Hepatocyte (in vitro differentiated cells): Measurements from ENCODE around the gene DUSP16. TPM values are rescaled to one million over a fixed set of nuclear protein-coding genes. Genes with fewer than 3 reads are reported as not detected.
"Not testable (repeated sequence)": the region's sequence is repeated elsewhere in the genome, so short reads cannot be mapped to it uniquely, and the experiment has no call there.

Experiments
- DNase-seq: peaks from one replicate; pipeline ENCODE4 v3.0.0-alpha.2; 2016; ENCODE audit warnings: low spot score
- H2AFZ ChIP-seq: fragments of 200-600 bp; sonication (generic); 2 replicates; pipeline ENCODE4 v1.6.0; 2016; ENCODE audit warnings: antibody characterized with exemption, mild to moderate bottlenecking
- H3K27ac ChIP-seq: fragments of 200-600 bp; sonication (generic); 2 replicates; pipeline ENCODE4 v1.5.1; 2016; ENCODE audit warnings: mild to moderate bottlenecking
- H3K27me3 ChIP-seq: fragments of 200-600 bp; sonication (generic); 2 replicates; pipeline ENCODE4 v1.6.1; 2016
- H3K36me3 ChIP-seq: fragments of 200-600 bp; sonication (generic); replicated peaks from 2 replicates; pipeline ENCODE4 v1.5.1; 2016; ENCODE audit warnings: low read depth; ENCODE audit not compliant: insufficient read depth
- H3K4me1 ChIP-seq: fragments of 200-600 bp; sonication (generic); 2 replicates; pipeline ENCODE4 v1.5.1; 2016; ENCODE audit warnings: mild to moderate bottlenecking, moderate library complexity; ENCODE audit not compliant: insufficient read depth
- H3K4me2 ChIP-seq: fragments of 200-600 bp; sonication (generic); 2 replicates; pipeline ENCODE4 v1.6.0; 2016
- H3K4me3 ChIP-seq: fragments of 200-600 bp; sonication (generic); 2 replicates; pipeline ENCODE4 v1.5.1; 2016; ENCODE audit warnings: mild to moderate bottlenecking
- H3K79me2 ChIP-seq: fragments of 200-600 bp; sonication (generic); 2 replicates; pipeline ENCODE4 v1.6.0; 2017; ENCODE audit warnings: mild to moderate bottlenecking
- H3K9me2 ChIP-seq: fragments of 200-600 bp; sonication (generic); replicated peaks from 2 replicates; pipeline ENCODE4 v1.6.0; 2017; ENCODE audit warnings: mild to moderate bottlenecking; ENCODE audit not compliant: insufficient read depth
- H3K9me3 ChIP-seq: fragments of 200-600 bp; sonication (generic); 2 replicates; pipeline ENCODE4 v1.5.1; 2016; ENCODE audit warnings: low read depth, mild to moderate bottlenecking
- H4K20me1 ChIP-seq: fragments of 200-600 bp; sonication (generic); 2 replicates; pipeline ENCODE4 v1.6.0; 2016; ENCODE audit warnings: mild to moderate bottlenecking; ENCODE audit not compliant: insufficient read depth, poor library complexity, severe bottlenecking
- EZH2 ChIP-seq: fragments of 200-600 bp; sonication (generic); IDR thresholded peaks from 2 replicates; pipeline ENCODE4 v1.6.1; 2016; ENCODE audit warnings: antibody characterized with exemption, mild to moderate bottlenecking, borderline replicate concordance
- EZH2phosphoT487 ChIP-seq: fragments of 200-600 bp; sonication (generic); IDR thresholded peaks from one replicate; pipeline ENCODE4 v1.6.1; 2018; ENCODE audit warnings: antibody characterized with exemption, mild to moderate bottlenecking, low read depth, moderate library complexity; ENCODE audit not compliant: unreplicated experiment, severe bottlenecking
- WGBS: methylation state at CpG from one replicate; pipeline ENCODE4 v1.1.6; 2016; ENCODE audit warnings: low lambda C conversion rate; ENCODE audit errors: missing lambda C conversion rate; 5-methylcytosine and 5-hydroxymethylcytosine counted together
- polyA plus RNA-seq: library from polyadenylated mRNA; unstranded; fragments of >200 nt; fragmentation: Nextera tagmentation; extraction: Ambion mirVana; gene quantifications from 2 replicates; pipeline ENCODE4 v1.2.1, GENCODE V29; 2016
- total RNA-seq: library from RNA; depleted of rRNA; stranded (reverse); fragments of >200 nt; gene quantifications from 2 replicates; pipeline ENCODE4 v1.2.3, GENCODE V29; 2014
- TF ChIP-seq, protein P1 (sequence below): fragments of 200-600 bp; sonication (generic); IDR thresholded peaks from 2 replicates; pipeline ENCODE4 v1.5.1; 2016; ENCODE audit warnings: antibody characterized with exemption, mild to moderate bottlenecking; ENCODE audit not compliant: poor library complexity

Gene DUSP16
- total and polyA plus RNA-seq, 2 experiments from 2014 or later: 13.4 to 74.1 TPM

DNA sequence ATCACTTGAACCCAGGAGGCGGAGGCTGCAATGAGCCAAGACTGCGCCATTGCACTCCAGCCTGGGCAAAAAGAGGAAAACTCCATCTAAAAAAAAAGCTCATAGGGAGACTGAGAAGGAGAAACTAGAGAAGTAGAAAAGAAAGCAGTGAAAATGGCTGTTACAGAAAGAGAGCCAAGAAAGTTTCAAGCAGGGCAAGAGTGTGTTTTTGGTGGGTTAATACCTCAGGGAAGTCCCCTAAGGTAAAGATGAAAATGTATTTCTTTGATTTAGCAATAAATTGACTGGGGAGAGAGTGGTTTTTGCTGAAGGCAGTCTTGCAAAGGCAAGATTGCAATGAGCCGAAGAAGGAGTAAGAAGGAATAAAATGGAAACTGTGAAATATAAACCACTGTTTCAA is 10.0 kb upstream of the DUSP16 start:
- H3K27ac ChIP-seq: no peak overlapping the region
- DNase-seq: no peak
- H3K9me2 ChIP-seq: no peaks in the 10 kb centered on the region
- H3K4me1 ChIP-seq: no peaks in the 10 kb centered on the region
- no peaks in the 10 kb centered on the region for H3K27me3 ChIP-seq
- no peaks in the 10 kb centered on the region for H3K9me3 ChIP-seq
- TF ChIP-seq EZH2phosphoT487 (no peak), EZH2 (no peak)
- TF ChIP-seq, protein P1, sequence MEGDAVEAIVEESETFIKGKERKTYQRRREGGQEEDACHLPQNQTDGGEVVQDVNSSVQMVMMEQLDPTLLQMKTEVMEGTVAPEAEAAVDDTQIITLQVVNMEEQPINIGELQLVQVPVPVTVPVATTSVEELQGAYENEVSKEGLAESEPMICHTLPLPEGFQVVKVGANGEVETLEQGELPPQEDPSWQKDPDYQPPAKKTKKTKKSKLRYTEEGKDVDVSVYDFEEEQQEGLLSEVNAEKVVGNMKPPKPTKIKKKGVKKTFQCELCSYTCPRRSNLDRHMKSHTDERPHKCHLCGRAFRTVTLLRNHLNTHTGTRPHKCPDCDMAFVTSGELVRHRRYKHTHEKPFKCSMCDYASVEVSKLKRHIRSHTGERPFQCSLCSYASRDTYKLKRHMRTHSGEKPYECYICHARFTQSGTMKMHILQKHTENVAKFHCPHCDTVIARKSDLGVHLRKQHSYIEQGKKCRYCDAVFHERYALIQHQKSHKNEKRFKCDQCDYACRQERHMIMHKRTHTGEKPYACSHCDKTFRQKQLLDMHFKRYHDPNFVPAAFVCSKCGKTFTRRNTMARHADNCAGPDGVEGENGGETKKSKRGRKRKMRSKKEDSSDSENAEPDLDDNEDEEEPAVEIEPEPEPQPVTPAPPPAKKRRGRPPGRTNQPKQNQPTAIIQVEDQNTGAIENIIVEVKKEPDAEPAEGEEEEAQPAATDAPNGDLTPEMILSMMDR: no peak
- H3K4me3 ChIP-seq: no peak overlapping the region
- WGBS: 100% methylated on average over 3 of the region's 3 CpGs
- H3K4me2 ChIP-seq: no peak overlapping the region
- no peaks in the 10 kb centered on the region for H3K79me2 ChIP-seq
- H4K20me1 ChIP-seq: no peaks in the 10 kb centered on the region
- no peaks in the 10 kb centered on the region for H3K36me3 ChIP-seq
- H2AFZ ChIP-seq: no peak overlapping the region

GRCh38 chr12:12565971-12566370 is 3.3 kb upstream of the DUSP16 start:
- DNase-seq, H2AFZ ChIP-seq, H3K9me2 ChIP-seq, H4K20me1 ChIP-seq, H3K36me3 ChIP-seq, H3K4me3 ChIP-seq, H3K27me3 ChIP-seq, H3K9me3 ChIP-seq, H3K79me2 ChIP-seq, H3K4me2 ChIP-seq, H3K4me1 ChIP-seq, H3K27ac ChIP-seq: not testable (repeated sequence)
- 100% methylated on average over 1 of the region's 32 CpGs for WGBS

GRCh38 chr12:12564911-12565310 is 2.2 kb upstream of the DUSP16 start:
- TF ChIP-seq, protein P1: no peak
- TF ChIP-seq EZH2phosphoT487 (no peak), EZH2 (no peak)
- no peak overlapping the region for H2AFZ ChIP-seq
- H3K27me3 ChIP-seq: no peaks in the 10 kb centered on the region
- no peaks in the 10 kb centered on the region for H4K20me1 ChIP-seq
- peak; percentile 10 for DNase-seq
- peaks cover 12% of the 10 kb centered on the region for H3K79me2 ChIP-seq
- H3K9me2 ChIP-seq: no peaks in the 10 kb centered on the region
- WGBS: 90% methylated on average over 1 of the region's 1 CpG
- no peak overlapping the region for H3K27ac ChIP-seq
- H3K4me2 ChIP-seq: no peak overlapping the region
- no peaks in the 10 kb centered on the region for H3K36me3 ChIP-seq
- H3K9me3 ChIP-seq: no peaks in the 10 kb centered on the region
- no peak overlapping the region for H3K4me3 ChIP-seq
- H3K4me1 ChIP-seq: peaks cover 14% of the 10 kb centered on the region

- H2AFZ ChIP-seq: peak overlapping the region; percentile 75
- H3K27ac ChIP-seq: peak overlapping the region; percentile 100
- no peaks in the 10 kb centered on the region for H4K20me1 ChIP-seq
- H3K36me3 ChIP-seq: no peaks in the 10 kb centered on the region
- WGBS: 66% methylated on average over 11 of the region's 11 CpGs
- no peak for DNase-seq
- no peaks in the 10 kb centered on the region for H3K9me3 ChIP-seq
- H3K9me2 ChIP-seq: no peaks in the 10 kb centered on the region
- TF ChIP-seq EZH2phosphoT487 (no peak), EZH2 (no peak)
- TF ChIP-seq, protein P1: no peak
- peak overlapping the region; percentile 24 for H3K4me3 ChIP-seq
- H3K4me1 ChIP-seq: peaks cover 14% of the 10 kb centered on the region
- H3K79me2 ChIP-seq: peaks cover 27% of the 10 kb centered on the region
- H3K27me3 ChIP-seq: no peaks in the 10 kb centered on the region
- H3K4me2 ChIP-seq: peak overlapping the region; percentile 77
These were observed 746 bp upstream of the DUSP16 start for GRCh38 chr12:12563290-12563928.
